Measurements from ENCODE around the gene ALG12. TPM values are rescaled to one million over a fixed set of nuclear protein-coding genes. Genes with fewer than 3 reads are reported as not detected.

Gene ALG12
- total RNA-seq, 2 experiments from 2014 or later, result 16.3 to 17.4 TPM

- ATAC-seq, result no peak
- H3K4me1 Mint-ChIP-seq (ENCODE audit: low read depth), result peaks cover 36% of the 10 kb centered on the region
- H3K36me3 Mint-ChIP-seq (ENCODE audit: low read depth), result peaks cover 30% of the 10 kb centered on the region
- ChIA-PET CTCF (interaction anchor here (1.0 to 1.5 kb wide), 4 partner anchors 31 to 195 kb away, joined by 3 to 6 read pairs (median 4); no protein-coding TSS in a partner anchor), POLR2A (interaction anchor here (1.0 to 2.8 kb wide), 6 partner anchors 8 to 68 kb away, joined by 3 to 15 read pairs (median 8); no protein-coding TSS in a partner anchor)
- H3K4me3 Mint-ChIP-seq, result peak overlapping the region; percentile 88
- DNase-seq, result peak; percentile 73
- H3K27ac Mint-ChIP-seq, result peak overlapping the region; percentile 86
- H3K9me3 Mint-ChIP-seq (ENCODE audit: insufficient read depth), result no peaks in the 10 kb centered on the region
- no peaks in the 10 kb centered on the region for H3K27me3 Mint-ChIP-seq (ENCODE audit: low read depth)
Measured at GRCh38 chr22:49962012-49962750, 43.9 kb upstream of the ALG12 start.

GRCh38 chr22:49961601-49962011 is 43.4 kb upstream of the ALG12 start:
- ChIA-PET POLR2A (interaction anchor here (1.3 to 2.8 kb wide), 8 partner anchors 9 to 36 kb away, joined by 4 to 15 read pairs (median 6); no protein-coding TSS in a partner anchor), CTCF (interaction anchor here (1.0 to 1.5 kb wide), 3 partner anchors 31 to 194 kb away, joined by 3 to 4 read pairs (median 3); no protein-coding TSS in a partner anchor)
- DNase-seq, result no peak
- Mint-ChIP-seq H3K27ac (peak overlapping the region; percentile 86), H3K27me3 (ENCODE audit: low read depth) (no peaks in the 10 kb centered on the region), H3K36me3 (ENCODE audit: low read depth) (peaks cover 30% of the 10 kb centered on the region), H3K9me3 (ENCODE audit: insufficient read depth) (no peaks in the 10 kb centered on the region), H3K4me1 (ENCODE audit: low read depth) (peaks cover 36% of the 10 kb centered on the region), H3K4me3 (peak overlapping the region; percentile 88)
- no peak for ATAC-seq

DNA sequence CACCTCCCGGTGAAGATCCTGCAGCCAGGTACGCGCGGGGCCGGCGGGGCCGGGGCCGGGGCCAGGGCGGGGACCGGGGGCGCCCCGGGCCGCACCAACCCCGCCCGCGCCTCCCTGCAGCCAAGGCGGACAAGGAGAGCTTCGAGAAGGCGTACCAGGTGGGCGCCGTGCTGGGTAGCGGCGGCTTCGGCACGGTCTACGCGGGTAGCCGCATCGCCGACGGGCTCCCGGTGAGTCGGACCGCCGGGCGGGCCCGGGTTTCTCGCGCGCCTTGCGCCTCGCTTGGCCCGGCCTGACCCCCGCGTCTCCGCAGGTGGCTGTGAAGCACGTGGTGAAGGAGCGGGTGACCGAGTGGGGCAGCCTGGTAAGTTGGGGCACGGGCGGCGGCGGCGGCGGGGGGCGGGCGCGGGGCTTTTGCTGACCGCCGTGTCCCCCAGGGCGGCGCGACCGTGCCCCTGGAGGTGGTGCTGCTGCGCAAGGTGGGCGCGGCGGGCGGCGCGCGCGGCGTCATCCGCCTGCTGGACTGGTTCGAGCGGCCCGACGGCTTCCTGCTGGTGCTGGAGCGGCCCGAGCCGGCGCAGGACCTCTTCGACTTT is 42.9 kb upstream of the ALG12 start:
- peak overlapping the region; percentile 86 for H3K27ac Mint-ChIP-seq
- H3K4me1 Mint-ChIP-seq (ENCODE audit: low read depth), result peaks cover 32% of the 10 kb centered on the region
- no peaks in the 10 kb centered on the region for H3K27me3 Mint-ChIP-seq (ENCODE audit: low read depth)
- H3K4me3 Mint-ChIP-seq, result peak overlapping the region; percentile 88
- ChIA-PET CTCF (interaction anchor here (1.0 to 1.5 kb wide), 3 partner anchors 25 to 194 kb away, joined by 3 to 4 read pairs (median 3); no protein-coding TSS in a partner anchor), POLR2A (interaction anchor here (1.1 to 2.8 kb wide), 9 partner anchors 9 to 36 kb away, joined by 3 to 15 read pairs (median 5); no protein-coding TSS in a partner anchor)
- DNase-seq, result peak; percentile 60
- no peaks in the 10 kb centered on the region for H3K9me3 Mint-ChIP-seq (ENCODE audit: insufficient read depth)
- ATAC-seq, result peak; percentile 4
- peaks cover 30% of the 10 kb centered on the region for H3K36me3 Mint-ChIP-seq (ENCODE audit: low read depth)

DNA sequence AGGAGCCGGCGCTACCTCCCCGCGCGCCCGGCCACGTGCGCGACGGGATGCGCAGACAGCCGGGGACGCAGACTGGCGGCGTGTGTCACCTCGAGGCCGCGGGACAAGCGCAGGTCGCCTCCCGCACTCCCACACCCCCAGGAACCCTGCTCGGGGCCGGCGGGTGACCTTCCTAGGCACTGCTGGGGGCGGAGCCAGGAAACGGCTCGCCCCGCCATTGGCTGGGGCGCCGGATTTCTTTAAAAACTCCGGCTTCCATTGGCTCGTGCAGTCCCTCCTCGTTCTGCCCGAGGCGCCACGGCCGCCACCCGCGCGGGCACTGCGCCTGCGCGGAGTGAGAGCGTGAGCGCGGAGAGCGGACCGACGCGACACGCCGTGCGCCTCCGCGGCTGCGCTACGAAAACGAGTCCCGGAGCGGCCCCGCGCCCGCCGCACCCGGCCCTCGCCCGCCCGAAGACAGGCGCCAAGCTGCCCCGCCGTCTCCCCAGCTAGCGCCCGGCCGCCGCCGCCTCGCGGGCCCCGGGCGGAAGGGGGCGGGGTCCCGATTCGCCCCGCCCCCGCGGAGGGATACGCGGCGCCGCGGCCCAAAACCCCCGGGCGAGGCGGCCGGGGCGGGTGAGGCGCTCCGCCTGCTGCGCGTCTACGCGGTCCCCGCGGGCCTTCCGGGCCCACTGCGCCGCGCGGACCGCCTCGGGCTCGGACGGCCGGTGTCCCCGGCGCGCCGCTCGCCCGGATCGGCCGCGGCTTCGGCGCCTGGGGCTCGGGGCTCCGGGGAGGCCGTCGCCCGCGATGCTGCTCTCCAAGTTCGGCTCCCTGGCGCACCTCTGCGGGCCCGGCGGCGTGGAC is 42.1 kb upstream of the ALG12 start, which contains the start of gene PIM3:
Gene PIM3, plus strand, starts transcription at position 614 of the 846 bp plus-strand sequence. Its CDS starts 176 bp downstream, at position 790.
- peaks cover 30% of the 10 kb centered on the region for H3K36me3 Mint-ChIP-seq (ENCODE audit: low read depth)
- H3K27me3 Mint-ChIP-seq (ENCODE audit: low read depth), result no peaks in the 10 kb centered on the region
- peak; percentile 95 for DNase-seq
- H3K4me1 Mint-ChIP-seq (ENCODE audit: low read depth), result peaks cover 31% of the 10 kb centered on the region
- ChIA-PET POLR2A (interaction anchor here (1.0 to 2.8 kb wide), 8 partner anchors 9 to 566 kb away, joined by 3 to 15 read pairs (median 4); no protein-coding TSS in a partner anchor), CTCF (interaction anchor here (1.2 kb wide), 1 partner anchor 24 kb away, joined by 3 read pairs; no protein-coding TSS in a partner anchor)
- peak within 1 kb of the TSS; percentile 88 for H3K4me3 Mint-ChIP-seq
- peak; percentile 86 for ATAC-seq
- peak within 1 kb of the TSS; percentile 86 for H3K27ac Mint-ChIP-seq
- H3K9me3 Mint-ChIP-seq (ENCODE audit: insufficient read depth), result no peaks in the 10 kb centered on the region

GRCh38 chr22:49959782-49960158 is 41.5 kb upstream of the ALG12 start:
- Mint-ChIP-seq H3K4me3 (peak overlapping the region; percentile 66), H3K9me3 (ENCODE audit: insufficient read depth) (no peaks in the 10 kb centered on the region), H3K27me3 (ENCODE audit: low read depth) (no peaks in the 10 kb centered on the region), H3K36me3 (ENCODE audit: low read depth) (peaks cover 29% of the 10 kb centered on the region), H3K4me1 (ENCODE audit: low read depth) (peaks cover 28% of the 10 kb centered on the region), H3K27ac (peak overlapping the region; percentile 81)
- ChIA-PET POLR2A (interaction anchor here (1.0 to 2.8 kb wide), 8 partner anchors 9 to 567 kb away, joined by 3 to 15 read pairs (median 4); no protein-coding TSS in a partner anchor), CTCF (interaction anchor here (1.2 kb wide), 1 partner anchor 23 kb away, joined by 3 read pairs; no protein-coding TSS in a partner anchor)
- DNase-seq, result no peak
- no peak for ATAC-seq

GRCh38 chr22:49958931-49959781 is 40.9 kb upstream of the ALG12 start:
- Mint-ChIP-seq H3K4me3 (peak overlapping the region; percentile 66), H3K9me3 (ENCODE audit: insufficient read depth) (no peaks in the 10 kb centered on the region), H3K27ac (peak overlapping the region; percentile 81), H3K27me3 (ENCODE audit: low read depth) (no peaks in the 10 kb centered on the region), H3K36me3 (ENCODE audit: low read depth) (peaks cover 23% of the 10 kb centered on the region), H3K4me1 (ENCODE audit: low read depth) (peaks cover 22% of the 10 kb centered on the region)
- CTCF ChIA-PET, result no interaction called here
- POLR2A ChIA-PET, result interaction anchor here (1.0 to 2.4 kb wide), 3 partner anchors 12 to 133 kb away, joined by 3 to 9 read pairs (median 4); no protein-coding TSS in a partner anchor
- DNase-seq, result peak; percentile 21
- no peak for ATAC-seq

DNA sequence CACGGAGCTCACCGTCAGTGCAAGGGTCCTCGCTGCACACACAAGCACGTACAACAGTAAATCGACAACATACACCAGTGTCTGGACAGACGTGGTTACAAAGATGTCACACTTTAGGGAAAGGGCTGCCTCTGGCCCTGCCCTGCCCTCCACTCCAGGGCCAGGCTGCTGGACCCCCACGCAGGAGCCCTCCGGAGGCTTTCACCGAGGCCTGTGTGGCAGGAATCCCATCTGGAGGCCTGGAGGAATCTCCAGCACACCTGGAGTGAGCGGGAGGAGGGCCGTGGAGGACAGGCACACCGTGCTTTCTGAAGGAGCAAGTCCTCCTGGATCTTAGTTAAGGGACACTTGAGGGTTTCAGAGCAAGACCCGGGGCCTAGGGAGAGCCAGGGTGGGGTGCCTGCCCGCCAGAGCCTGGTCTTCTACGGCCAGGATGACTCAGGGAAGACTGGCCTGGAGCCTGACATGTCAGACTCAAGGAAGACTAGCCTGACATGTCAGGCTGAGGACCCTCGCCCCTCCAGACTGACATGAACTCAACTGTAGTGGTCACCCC is 40.2 kb upstream of the ALG12 start:
- Mint-ChIP-seq H3K4me3 (peak overlapping the region; percentile 13), H3K27ac (peak overlapping the region; percentile 34)
- POLR2A ChIA-PET, result no interaction called here

GRCh38 chr22:49957826-49958365 is 39.7 kb upstream of the ALG12 start:
- POLR2A ChIA-PET, result no interaction called here

More for the DNA sequence above, 40.2 kb upstream of the ALG12 start:
- H3K27me3 Mint-ChIP-seq (ENCODE audit: low read depth), result no peaks in the 10 kb centered on the region
- peaks cover 14% of the 10 kb centered on the region for H3K4me1 Mint-ChIP-seq (ENCODE audit: low read depth)
- no peak for ATAC-seq
- CTCF ChIA-PET, result no interaction called here
- no peaks in the 10 kb centered on the region for H3K9me3 Mint-ChIP-seq (ENCODE audit: insufficient read depth)
- no peak for DNase-seq
- H3K36me3 Mint-ChIP-seq (ENCODE audit: low read depth), result peaks cover 16% of the 10 kb centered on the region

GRCh38 chr22:49956914-49957825 is 38.9 kb upstream of the ALG12 start:
- Mint-ChIP-seq H3K4me1 (ENCODE audit: low read depth) (peaks cover 9% of the 10 kb centered on the region), H3K9me3 (ENCODE audit: insufficient read depth) (no peaks in the 10 kb centered on the region), H3K27me3 (ENCODE audit: low read depth) (no peaks in the 10 kb centered on the region), H3K4me3 (no peak overlapping the region), H3K36me3 (ENCODE audit: low read depth) (peaks cover 6% of the 10 kb centered on the region), H3K27ac (no peak overlapping the region)
- ATAC-seq (no peak), DNase-seq (no peak)
- POLR2A ChIA-PET, result no interaction called here
- CTCF ChIA-PET, result no interaction called here

More at GRCh38 chr22:49957826-49958365, 39.7 kb upstream of the ALG12 start:
- Mint-ChIP-seq H3K36me3 (ENCODE audit: low read depth) (peaks cover 10% of the 10 kb centered on the region), H3K27ac (no peak overlapping the region), H3K4me1 (ENCODE audit: low read depth) (peaks cover 9% of the 10 kb centered on the region), H3K4me3 (no peak overlapping the region), H3K9me3 (ENCODE audit: insufficient read depth) (no peaks in the 10 kb centered on the region), H3K27me3 (ENCODE audit: low read depth) (no peaks in the 10 kb centered on the region)
- DNase-seq (no peak), ATAC-seq (no peak)
- CTCF ChIA-PET, result no interaction called here

Measured in activated CD8-positive, alpha-beta T cell treated with anti-CD3 and anti-CD28 coated beads, Interleukin-2, amount 10 ng/mL, durations not matched to agents 7 days and 5 days (primary cell).